GM03348 (cell line): ENCODE data around the gene TUBB.

Experiments used
- DNase-seq: peaks from one replicate; pipeline ENCODE4 v3.0.0; 2012; ENCODE audit warnings: low spot score

TUBB gene

GRCh38 chr6:30719791-30720737, at the start of gene TUBB:
TUBB (plus strand) TSS chr6:30720352; CDS start chr6:30720507, 155 bp downstream.
- peak; percentile 93 for DNase-seq

GRCh38 chr6:30670760-30671527, 49.2 kb upstream of the TUBB start:
- peak; percentile 17 for DNase-seq

- peak; percentile 93 for DNase-seq
Measured at GRCh38 chr6:30672445-30673253, 47.5 kb upstream of the TUBB start, which contains the start of gene DHX16. DHX16 (minus strand) TSS chr6:30673006; CDS start chr6:30672841, 165 bp downstream.

- no peak for DNase-seq
Measured at GRCh38 chr6:30676660-30677285, 43.4 kb upstream of the TUBB start.

- DNase-seq, result peak; percentile 87
Measured at GRCh38 chr6:30678964-30679726, 41.0 kb upstream of the TUBB start.

- no peak for DNase-seq
Measured at GRCh38 chr6:30679765-30680535, 40.2 kb upstream of the TUBB start.

GRCh38 chr6:30681766-30682142, 38.4 kb upstream of the TUBB start:
- DNase-seq, result no peak

- DNase-seq, result peak; percentile 91
Measured at GRCh38 chr6:30682143-30683117, 37.7 kb upstream of the TUBB start.

- no peak for DNase-seq
Measured at GRCh38 chr6:30683183-30683979, 36.8 kb upstream of the TUBB start.

GRCh38 chr6:30683980-30684338, 36.2 kb upstream of the TUBB start:
- no peak for DNase-seq

GRCh38 chr6:30684386-30685156, 35.6 kb upstream of the TUBB start:
- DNase-seq, result peak; percentile 55

- peak; percentile 34 for DNase-seq
Measured at GRCh38 chr6:30685157-30686008, 34.8 kb upstream of the TUBB start.

GRCh38 chr6:30686009-30686907, 33.9 kb upstream of the TUBB start, which contains the start of gene PPP1R18:
PPP1R18 (minus strand) TSS chr6:30686645; CDS start chr6:30686018, 627 bp downstream.
- DNase-seq, result peak; percentile 90

- DNase-seq, result peak; percentile 96
Measured at GRCh38 chr6:30686908-30687658, 33.1 kb upstream of the TUBB start.
